AG04449 (cell line): ENCODE results near the gene MOGAT2.

Experiments
- CTCF ChIA-PET: fragments of 350-600 bp; formaldehyde crosslinking; extraction: SDS; loops from one replicate; lab custom pipeline; 2021; ENCODE audit warnings: antibody characterized with exemption; lab: Yijun Ruan, JAX
- POLR2A ChIA-PET: fragments of 400-600, 350-600 bp; formaldehyde crosslinking; extraction: SDS; loops from one replicate; lab custom pipeline; 2020; ENCODE audit warnings: antibody characterized with exemption, inconsistent platforms; lab: Yijun Ruan, JAX
- DNase-seq: peaks from one replicate; pipeline ENCODE4 v3.0.0-alpha.2; 2010; ENCODE audit warnings: low read depth, low spot score
- H3K4me3 ChIP-seq: 2 replicates; pipeline ENCODE4 v1.5.1; 2011; ENCODE audit warnings: low read depth, mild to moderate bottlenecking, control low read depth, low read length
- TF ChIP-seq, protein P1 (sequence below): IDR thresholded peaks from one replicate; pipeline ENCODE4 v1.5.1; 2011; ENCODE audit warnings: mild to moderate bottlenecking, moderate library complexity, low read length, control low read depth, inconsistent platforms; ENCODE audit not compliant: insufficient read depth; ENCODE audit errors: missing control alignments

Gene MOGAT2

DNA sequence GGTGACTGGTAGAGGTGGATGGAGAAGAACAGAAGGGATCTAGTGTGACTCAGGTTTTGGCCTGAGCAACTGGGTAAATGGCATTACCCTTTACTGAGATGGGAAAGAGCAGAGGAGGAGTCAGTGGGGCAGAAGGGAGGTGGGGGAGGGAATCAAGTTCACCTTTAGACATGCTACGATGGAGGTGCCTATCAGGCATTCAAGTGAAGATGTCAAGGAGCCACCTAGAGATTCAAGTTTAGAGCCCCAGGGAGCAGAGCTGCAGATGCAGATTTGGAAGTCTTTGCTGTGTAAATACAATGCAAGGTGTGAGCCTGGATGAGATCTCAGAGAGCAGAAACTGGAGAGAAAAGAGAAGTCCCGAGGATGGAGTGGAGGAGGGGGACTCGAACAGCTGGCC, 979 bp upstream of the MOGAT2 start:
- ChIA-PET CTCF (interaction anchor here (0.6 to 1.6 kb wide), 3 partner anchors 9 to 11 kb away, joined by 3 to 6 read pairs (median 3); no protein-coding TSS in a partner anchor), POLR2A (no interaction called here)
- H3K4me3 ChIP-seq, result no peak overlapping the region

GRCh38 chr11:75718419-75719339, 1.0 kb downstream of the MOGAT2 start:
- DNase-seq, result no peak
- ChIA-PET CTCF (interaction anchor here (1.1 to 2.6 kb wide), 4 partner anchors 9 to 17 kb away, joined by 3 to 17 read pairs (median 4); no protein-coding TSS in a partner anchor), POLR2A (no interaction called here)
- TF ChIP-seq, protein P1, sequence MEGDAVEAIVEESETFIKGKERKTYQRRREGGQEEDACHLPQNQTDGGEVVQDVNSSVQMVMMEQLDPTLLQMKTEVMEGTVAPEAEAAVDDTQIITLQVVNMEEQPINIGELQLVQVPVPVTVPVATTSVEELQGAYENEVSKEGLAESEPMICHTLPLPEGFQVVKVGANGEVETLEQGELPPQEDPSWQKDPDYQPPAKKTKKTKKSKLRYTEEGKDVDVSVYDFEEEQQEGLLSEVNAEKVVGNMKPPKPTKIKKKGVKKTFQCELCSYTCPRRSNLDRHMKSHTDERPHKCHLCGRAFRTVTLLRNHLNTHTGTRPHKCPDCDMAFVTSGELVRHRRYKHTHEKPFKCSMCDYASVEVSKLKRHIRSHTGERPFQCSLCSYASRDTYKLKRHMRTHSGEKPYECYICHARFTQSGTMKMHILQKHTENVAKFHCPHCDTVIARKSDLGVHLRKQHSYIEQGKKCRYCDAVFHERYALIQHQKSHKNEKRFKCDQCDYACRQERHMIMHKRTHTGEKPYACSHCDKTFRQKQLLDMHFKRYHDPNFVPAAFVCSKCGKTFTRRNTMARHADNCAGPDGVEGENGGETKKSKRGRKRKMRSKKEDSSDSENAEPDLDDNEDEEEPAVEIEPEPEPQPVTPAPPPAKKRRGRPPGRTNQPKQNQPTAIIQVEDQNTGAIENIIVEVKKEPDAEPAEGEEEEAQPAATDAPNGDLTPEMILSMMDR, result no peak
- no peak overlapping the region for H3K4me3 ChIP-seq

More for the DNA sequence above, 979 bp upstream of the MOGAT2 start:
- no peak for DNase-seq
- TF ChIP-seq, protein P1, result no peak

DNA sequence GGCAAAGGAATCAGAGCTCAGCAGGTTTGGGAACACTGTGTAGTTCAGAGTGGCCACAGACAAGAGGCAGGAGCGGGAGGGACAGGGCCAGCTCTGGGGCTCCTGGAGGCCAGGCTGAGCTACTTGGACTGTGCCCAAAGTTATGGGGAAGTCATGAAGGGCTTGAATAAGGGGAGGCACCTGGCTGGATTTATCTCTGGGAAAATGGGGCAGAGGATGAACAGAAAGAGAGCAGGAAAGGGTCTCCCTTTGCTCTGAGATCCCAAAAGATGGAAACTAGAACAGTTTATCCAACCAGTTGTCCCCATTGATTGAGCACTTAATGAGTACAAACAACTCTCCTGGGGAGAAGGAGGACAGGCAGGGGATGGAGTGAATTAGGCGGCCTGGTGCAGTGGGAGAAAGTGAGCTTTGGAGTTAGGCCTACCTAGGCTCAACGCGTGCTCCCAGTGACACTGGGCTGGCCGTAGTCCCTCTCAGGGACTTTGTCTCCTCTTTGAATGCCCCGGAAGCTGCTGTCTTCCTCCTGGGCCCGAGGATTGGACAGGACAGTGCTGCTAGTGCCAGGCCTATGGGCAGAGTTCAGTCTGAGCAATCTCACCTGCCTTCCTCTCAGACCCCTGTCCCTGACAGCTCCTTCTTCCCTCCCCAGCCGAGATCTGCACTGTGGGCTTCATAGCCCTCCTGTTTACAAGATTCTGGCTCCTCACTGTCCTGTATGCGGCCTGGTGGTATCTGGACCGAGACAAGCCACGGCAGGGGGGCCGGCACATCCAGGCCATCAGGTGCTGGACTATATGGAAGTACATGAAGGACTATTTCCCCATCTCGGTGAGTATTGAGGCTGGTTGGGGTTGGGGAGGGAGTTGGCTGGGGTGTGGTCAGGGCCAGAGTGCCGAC, 2.0 kb downstream of the MOGAT2 start:
- ChIA-PET POLR2A (no interaction called here), CTCF (interaction anchor here (1.1 to 2.6 kb wide), 4 partner anchors 10 to 18 kb away, joined by 3 to 17 read pairs (median 4); no protein-coding TSS in a partner anchor)
- DNase-seq, result no peak
- H3K4me3 ChIP-seq, result no peak overlapping the region
- TF ChIP-seq, protein P1, result no peak

DNA sequence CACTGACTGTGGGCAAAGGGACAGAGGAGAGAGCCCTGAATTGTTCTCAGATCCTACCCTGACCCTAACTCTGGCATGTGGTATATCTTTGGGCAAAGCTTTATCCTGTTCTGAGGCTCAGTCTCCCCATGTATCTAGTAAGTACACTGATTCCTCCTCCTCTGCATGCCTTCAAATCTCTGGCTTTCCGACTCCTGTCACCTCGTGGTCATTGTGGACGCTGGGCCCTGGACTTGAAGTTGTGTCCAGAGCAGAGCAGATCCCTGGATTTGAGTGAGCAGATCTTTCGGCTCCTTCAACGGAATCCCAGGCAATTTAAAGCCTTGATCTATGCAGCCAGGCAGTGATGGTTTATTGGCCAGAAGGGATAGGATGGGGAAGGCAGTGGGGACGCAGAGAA, 3.0 kb downstream of the MOGAT2 start:
- TF ChIP-seq, protein P1, result no peak
- ChIA-PET CTCF (interaction anchor here (0.6 to 2.1 kb wide), 3 partner anchors 14 to 147 kb away, joined by 3 to 16 read pairs (median 6); no protein-coding TSS in a partner anchor), POLR2A (no interaction called here)
- H3K4me3 ChIP-seq, result no peak overlapping the region
- DNase-seq, result no peak

GRCh38 chr11:75721852-75722668, 4.4 kb downstream of the MOGAT2 start:
- TF ChIP-seq, protein P1, result no peak
- no peak overlapping the region for H3K4me3 ChIP-seq
- DNase-seq, result no peak
- ChIA-PET POLR2A (no interaction called here), CTCF (interaction anchor here (1.2 to 2.1 kb wide), 8 partner anchors 8 to 596 kb away, joined by 3 to 16 read pairs (median 6); no protein-coding TSS in a partner anchor)
